Stimulated activated CD8-positive, alpha-beta memory T cell treated with anti-CD3 and anti-CD28 coated beads, Interleukin-4, amount 100 ng/mL, for 4 hours (primary cell): ENCODE data around the gene TMEM134.
"Not testable (repeated sequence)": the region's sequence is repeated elsewhere in the genome, so short reads cannot be mapped to it uniquely, and the experiment has no call there.

Source experiments
- DNase-seq, 2 donors: peaks; one replicate each; pipeline ENCODE4 v3.0.0-alpha.2; 2020; ENCODE audit warnings: low read depth in 2 of 2, low spot score in 1 of 2

TMEM134 gene

GRCh38 chr11:67439321-67440228 is 29.5 kb downstream of the TMEM134 start:
- DNase-seq, result no peak

- peak in 1 of 2 donors; percentile 48 for DNase-seq
Observed at GRCh38 chr11:67438158-67438902, 30.7 kb downstream of the TMEM134 start.

DNA sequence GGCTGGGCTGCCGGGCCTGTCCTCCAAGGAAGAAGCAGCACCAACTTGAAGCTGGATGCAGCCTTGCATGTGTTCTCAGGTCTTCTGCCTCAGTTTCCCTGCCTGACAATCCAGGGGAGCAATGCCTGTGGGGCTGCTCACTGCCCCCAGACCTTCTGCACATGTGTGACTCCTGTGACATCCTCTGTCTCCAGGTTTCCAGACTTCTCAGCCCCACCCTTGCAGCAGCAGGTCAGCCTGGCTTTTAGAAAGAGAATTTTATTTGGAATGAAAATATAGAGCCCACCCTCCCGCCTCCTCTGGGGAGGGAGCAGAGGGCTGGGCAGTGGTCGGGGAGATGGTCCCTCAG is 31.3 kb downstream of the TMEM134 start:
- DNase-seq, result no peak

DNA sequence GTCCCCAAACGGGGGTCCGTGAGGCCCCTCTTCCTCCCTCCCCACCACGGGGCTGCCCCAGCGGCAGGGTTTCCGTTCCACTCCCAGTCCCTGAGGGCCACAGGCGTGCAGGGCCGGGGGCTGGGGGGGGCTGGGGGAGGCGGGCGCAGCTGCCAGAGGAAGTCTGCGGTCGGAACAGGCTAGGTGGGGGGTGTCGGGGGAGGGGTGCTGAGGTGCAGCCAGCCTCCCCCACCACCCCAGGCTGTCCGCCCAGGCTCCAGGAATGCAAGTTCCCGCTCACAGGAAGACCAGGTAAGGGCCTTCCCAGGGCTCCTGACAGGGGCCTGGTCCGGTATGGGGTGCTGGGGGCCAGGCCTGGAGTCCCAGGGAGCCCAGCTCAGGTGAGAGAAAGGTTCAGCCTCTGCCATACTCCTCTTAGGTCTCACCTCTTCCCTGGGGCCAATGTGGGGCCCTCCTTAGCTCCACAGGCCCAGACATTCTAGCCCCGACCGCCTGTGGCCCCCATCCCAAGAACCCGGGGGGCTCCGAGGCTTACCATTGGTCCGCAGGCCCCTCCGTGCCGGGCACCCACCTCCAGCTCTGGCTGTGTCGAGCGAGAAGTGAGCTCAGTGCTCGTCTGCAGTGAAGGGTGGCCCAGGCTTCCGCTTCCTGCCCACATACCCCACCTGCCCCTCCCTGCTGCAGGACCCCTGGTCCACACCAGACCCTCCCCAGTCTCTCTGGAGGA is 31.8 kb downstream of the TMEM134 start, which contains the start of gene PTPRCAP:
Gene PTPRCAP (minus strand): TSS at position 601 of the 727 bp plus-strand sequence. CDS start 63 bp downstream, at position 538.
- peak; percentile 49 to 62 for DNase-seq

- DNase-seq, result no peak
Observed at GRCh38 chr11:67436459-67437081, 32.5 kb downstream of the TMEM134 start.

DNA sequence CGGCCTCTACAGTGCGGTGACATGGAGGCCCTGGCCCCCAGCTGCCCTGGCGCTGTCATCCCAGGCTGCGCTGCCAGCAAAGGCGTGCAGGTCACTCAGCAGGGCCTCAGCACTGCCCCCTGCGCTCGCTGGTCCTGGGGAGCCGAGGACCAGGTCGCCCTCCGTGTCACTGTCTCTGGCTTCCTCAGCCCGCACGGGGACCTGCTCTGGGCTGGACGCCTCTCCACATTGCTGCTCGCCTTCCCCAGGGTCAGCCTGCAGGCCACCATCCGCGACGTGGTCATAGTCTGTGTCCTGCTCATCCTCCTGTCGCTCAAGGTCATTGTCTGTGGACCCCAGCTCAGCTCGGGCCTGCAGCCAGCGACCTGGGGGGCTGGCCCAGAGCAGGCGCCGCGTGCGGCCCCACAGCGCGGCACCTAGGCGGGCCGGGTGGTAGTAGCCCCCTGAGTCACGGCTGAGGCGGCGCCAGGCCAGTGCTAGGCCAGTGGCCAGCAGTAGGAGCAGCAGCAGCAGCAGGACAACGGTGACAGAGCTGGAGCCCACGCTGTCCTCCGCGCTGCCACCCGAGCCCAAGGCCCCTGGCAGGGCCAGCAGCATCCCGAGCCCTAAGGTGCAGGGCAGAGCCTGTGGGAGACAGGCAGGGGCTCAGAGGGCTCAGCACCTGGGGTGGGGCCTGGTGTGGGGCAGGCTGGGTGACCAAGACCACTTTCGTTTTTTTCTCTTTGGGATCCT is 33.2 kb downstream of the TMEM134 start:
- DNase-seq, result no peak

GRCh38 chr11:67435031-67435726 is 33.9 kb downstream of the TMEM134 start:
- no peak for DNase-seq

GRCh38 chr11:67434395-67434881 is 34.6 kb downstream of the TMEM134 start:
- no peak for DNase-seq

DNA sequence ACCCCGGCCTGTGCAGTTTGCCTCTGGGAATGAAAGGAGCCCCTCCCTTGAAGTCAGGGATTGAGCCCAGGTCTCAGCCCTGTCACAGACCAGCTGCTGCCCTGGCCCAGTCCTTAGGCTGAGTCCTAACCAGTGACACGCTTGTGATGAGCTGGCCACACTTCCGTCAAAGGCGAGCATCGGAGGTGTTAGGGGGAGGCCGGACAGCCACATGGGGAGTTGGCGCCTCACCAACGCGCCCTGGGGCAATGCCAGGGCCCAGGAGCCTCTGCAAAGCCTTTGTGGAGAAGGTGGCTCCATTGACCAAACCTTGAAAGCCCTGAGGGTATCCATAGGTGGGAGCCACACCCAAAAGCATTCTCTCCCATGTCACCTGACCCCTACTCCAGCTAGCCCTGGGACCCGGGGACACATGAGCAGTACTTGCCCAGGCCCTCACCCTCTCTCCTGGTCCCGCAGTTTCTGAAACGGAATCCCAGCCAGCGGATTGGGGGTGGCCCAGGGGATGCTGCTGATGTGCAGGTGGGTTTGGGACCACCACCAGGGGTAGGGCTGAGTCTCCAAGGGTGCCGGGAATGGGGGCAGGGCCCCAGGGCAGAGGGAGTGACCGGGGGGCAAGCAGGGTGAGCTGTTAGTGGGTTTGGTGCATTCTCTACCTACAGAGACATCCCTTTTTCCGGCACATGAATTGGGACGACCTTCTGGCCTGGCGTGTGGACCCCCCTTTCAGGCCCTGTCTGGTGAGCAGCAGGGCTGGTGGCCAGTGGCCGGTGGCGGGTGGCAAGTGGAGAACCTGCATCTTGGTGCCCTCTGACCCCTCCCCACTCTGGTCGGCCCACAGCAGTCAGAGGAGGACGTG is 35.3 kb downstream of the TMEM134 start:
- no peak for DNase-seq

DNA sequence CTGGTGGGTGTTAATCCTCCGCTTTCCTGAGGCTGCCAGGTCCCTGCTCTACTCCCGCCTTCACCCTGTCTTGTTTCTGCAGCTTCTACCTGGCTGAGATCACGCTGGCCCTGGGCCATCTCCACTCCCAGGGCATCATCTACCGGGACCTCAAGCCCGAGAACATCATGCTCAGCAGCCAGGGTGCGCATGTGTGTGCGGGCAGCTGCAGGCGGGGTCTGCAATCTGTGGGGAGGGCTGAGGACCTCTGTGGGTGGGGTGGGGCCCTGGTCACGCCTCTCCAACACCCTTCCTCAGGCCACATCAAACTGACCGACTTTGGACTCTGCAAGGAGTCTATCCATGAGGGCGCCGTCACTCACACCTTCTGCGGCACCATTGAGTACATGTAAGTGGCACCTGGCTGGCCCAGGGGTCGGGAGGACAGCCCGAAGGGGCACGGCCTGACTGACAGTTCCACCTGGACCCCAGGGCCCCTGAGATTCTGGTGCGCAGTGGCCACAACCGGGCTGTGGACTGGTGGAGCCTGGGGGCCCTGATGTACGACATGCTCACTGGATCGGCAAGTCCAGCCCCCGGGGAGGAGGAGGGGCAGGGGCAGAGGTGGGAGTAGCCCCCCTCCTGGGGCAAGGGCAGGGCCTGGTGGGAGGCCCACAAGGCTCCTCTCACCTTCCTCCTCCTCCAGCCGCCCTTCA is 36.2 kb downstream of the TMEM134 start:
- DNase-seq, result no peak

GRCh38 chr11:67431346-67432249 is 37.5 kb downstream of the TMEM134 start:
- no peak for DNase-seq

- DNase-seq, result no peak
Observed at GRCh38 chr11:67429722-67430121, 39.3 kb downstream of the TMEM134 start.

DNA sequence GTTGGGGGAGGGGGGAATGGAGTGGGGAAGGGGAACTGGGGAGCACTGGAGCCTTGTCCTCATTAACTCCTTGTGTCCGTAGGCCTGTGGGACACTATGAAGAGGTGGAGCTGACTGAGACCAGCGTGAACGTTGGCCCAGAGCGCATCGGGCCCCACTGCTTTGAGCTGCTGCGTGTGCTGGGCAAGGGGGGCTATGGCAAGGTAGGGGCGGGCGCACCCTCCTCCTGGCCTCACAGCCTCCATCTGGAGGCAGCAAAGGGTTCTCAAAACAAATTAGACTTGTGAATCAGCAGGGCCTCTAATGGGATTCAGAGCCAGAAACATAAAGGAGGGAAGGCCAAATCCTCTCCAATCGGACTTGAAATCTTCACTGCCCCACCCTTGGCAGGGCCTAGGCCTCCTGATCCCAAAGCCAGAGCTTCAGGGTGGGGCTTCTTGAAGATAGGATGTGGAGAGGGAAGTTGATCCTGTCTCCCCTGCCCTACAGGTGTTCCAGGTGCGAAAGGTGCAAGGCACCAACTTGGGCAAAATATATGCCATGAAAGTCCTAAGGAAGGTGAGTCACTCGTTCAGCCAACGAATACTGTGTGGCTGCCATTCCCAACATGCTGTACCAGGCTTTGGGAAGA is 39.9 kb downstream of the TMEM134 start:
- no peak for DNase-seq

- peak; percentile 97 to 99 for DNase-seq
Observed at GRCh38 chr11:67428052-67429001, 40.7 kb downstream of the TMEM134 start, which contains the start of gene RPS6KB2. TSS of gene RPS6KB2 (plus strand) at chr11:67428494. CDS start at chr11:67428546, 52 bp downstream.

GRCh38 chr11:67427364-67427859 is 41.6 kb downstream of the TMEM134 start:
- DNase-seq, result not testable (repeated sequence)
